ENCODE measurements around the gene PGBD5.

The PGBD5 gene

GRCh38 chr1:230371923-230372703 is 54.0 kb downstream of the PGBD5 start:
- DNase-seq, result no peak

DNA sequence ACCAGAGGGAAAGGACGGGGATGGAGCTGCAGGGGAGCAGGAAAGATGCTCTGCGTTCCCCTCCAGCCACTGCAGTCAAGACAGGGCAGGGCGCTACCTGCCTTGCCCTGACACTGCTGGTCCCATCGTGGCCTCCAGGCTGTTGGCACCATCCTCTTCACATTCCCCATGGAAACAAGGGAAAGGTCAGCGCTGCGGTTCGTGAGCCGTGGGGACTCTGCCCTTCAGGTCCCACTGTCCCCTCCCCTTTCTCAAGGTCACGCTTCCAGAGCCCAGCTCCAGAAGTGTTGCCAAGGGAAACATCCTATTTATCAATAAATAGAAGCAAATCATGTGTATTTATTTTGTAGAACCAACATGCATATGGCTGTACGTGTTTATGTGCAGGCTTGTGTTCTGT is 56.0 kb downstream of the PGBD5 start:
- no peak for DNase-seq

DNA sequence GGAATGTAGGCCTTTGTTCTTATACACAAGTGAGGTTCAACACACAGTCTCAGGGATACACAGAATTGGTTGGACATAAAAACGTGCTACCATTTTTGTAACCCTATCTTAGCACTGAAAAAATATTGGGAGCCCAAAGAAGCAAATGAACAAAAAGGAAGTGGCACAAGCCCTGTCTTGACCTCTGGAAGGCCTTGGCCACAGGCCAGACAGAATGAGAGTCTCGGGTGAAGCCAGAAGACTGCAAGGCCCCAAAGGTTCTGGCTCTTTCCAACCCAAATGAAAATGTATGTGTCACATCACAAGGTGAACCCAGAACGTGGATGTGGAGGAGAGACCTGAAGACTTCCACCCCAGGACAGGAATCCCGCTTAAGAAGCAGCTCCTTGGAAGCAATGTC is 57.3 kb downstream of the PGBD5 start:
- DNase-seq, result no peak

GRCh38 chr1:230368363-230368762 is 57.8 kb downstream of the PGBD5 start:
- no peak for DNase-seq

DNA sequence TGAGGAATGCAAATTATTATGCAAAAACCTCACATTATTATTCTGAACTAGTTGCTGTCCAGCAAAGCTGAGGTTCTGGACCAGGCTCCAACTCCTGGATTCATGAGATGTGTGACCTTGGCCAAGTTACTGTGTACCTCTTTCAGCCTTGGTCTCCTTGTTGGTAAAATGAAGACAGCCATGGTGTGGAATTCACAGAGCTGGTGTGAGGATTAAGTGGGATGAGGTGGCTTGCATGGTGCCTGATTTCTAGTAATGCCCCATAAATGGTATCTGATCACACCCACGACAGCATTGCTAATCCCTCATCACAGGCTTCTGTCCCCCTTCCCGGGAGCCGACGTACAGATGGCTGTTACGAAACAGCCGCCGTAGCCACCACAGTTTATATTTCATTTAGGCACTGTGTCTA is 59.6 kb downstream of the PGBD5 start:
- no peak for DNase-seq

DNA sequence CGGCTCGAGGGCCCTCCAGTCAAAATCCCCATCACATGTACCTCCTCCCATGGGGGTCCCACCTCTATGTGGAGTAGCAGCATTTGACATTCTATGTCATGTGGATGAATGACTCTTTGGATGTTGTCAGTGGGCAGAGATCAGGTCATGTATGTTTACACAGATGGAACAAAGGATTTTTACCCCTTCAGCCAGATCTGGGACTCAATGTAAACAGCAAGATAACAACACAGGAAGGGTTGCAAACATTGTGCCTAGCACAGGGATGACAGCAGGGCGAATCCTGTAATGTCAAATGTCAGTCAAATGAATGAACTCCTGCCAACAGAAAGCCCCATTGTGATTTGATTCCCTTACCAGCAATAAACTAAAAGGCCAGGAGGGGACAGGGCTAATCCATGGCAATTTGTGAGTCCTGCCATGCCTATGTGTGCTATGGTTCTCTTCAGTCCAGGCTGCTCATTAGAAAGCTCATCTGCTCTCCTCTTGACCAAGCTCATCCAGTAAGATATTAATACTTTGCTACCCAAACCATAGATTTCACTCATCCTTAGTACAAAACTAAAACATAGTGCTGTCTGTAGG is 60.3 kb downstream of the PGBD5 start:
- DNase-seq, result no peak

- no peak for DNase-seq
These were observed 63.2 kb downstream of the PGBD5 start for GRCh38 chr1:230362949-230363348.

- DNase-seq, result no peak
These were observed 64.2 kb downstream of the PGBD5 start for GRCh38 chr1:230361941-230362340.

GRCh38 chr1:230359992-230360668 is 66.0 kb downstream of the PGBD5 start:
- DNase-seq, result no peak

GRCh38 chr1:230356869-230357794 is 69.0 kb downstream of the PGBD5 start:
- DNase-seq, result no peak

- DNase-seq, result no peak
These were observed 69.9 kb downstream of the PGBD5 start for GRCh38 chr1:230356190-230356589.

GRCh38 chr1:230355594-230355993 is 70.5 kb downstream of the PGBD5 start:
- DNase-seq, result no peak

DNA sequence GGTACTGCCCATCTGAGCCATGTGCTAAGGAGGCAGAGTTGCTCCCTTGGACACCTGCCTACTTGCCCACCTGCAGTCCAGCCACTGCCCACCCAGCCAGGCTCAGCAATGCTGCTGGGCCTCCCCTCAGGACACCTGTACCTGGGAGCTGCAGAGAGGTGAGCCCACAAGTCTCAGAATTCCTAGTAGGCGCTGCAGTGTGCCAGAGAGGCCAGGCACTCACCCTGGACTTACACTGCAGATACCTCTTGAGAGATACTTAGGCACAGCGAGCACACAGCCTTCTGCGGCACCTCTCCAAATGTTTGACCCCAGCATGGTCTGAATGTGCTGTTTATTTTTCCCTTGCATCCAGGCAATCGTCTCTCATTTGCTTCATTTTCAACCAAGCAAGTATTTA is 71.0 kb downstream of the PGBD5 start:
- no peak for DNase-seq

GRCh38 chr1:230354005-230354404 is 72.1 kb downstream of the PGBD5 start:
- DNase-seq, result no peak

- DNase-seq, result no peak
These were observed 73.6 kb downstream of the PGBD5 start for GRCh38 chr1:230352537-230352936.

- DNase-seq, result no peak
These were observed 74.1 kb downstream of the PGBD5 start for GRCh38 chr1:230351983-230352382.

DNA sequence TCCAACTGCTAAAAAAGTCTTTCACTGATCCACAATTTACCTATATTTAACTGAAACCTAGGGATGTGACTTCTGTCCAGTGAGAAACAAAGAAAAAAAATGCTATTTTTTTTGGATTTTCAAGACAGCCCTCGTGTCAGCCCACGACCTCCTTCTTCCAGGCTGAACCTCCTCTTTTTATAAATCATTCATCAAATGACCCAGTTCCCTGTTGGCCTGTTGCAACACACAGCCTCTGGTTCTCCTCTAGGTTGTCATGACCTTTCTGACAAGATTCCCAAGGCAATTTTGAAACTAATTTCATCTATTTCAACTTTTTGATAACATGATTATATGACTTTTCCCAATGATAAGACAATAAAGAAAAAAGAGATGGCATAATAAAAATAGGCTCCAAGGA is 74.6 kb downstream of the PGBD5 start:
- DNase-seq, result no peak

DNA sequence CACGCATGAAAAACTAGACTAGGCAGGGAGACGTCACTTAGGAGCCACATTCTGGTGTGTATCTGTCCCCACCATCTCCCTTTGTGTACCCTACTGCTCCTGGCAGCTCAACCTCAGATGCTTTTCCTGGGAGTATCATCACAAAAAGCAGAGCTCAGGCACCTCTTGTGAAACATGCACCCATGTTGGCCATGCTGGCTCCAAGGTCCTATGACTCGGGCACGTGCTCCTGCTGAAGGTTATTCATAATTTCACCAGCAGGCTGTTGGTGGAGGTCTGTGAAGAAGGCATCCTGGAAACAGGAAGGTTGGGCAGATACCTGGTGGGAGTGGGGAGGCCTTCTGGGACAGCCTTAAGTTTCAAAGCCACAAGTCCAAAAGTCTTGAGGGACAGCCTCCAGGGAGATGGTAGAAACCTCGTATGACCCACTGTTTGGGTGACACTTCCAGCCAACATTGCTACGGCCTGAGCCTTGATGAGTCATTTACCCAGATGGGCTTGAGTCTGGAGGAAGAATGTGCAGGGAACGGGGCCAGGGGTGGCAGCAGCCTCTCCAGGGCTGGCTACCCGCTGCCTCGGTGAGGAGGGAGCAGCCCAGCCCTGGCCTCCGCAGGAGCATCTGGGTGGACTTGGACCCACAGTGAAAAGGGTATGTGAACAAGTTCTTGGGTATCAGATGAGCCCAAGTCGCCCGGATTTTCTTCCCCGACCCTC is 75.8 kb downstream of the PGBD5 start:
- no peak for DNase-seq

GRCh38 chr1:230349020-230349393 is 77.1 kb downstream of the PGBD5 start:
- DNase-seq, result no peak

- DNase-seq, result no peak
These were observed 77.6 kb downstream of the PGBD5 start for GRCh38 chr1:230348386-230349019.

- DNase-seq, result no peak
These were observed 78.2 kb downstream of the PGBD5 start for GRCh38 chr1:230347896-230348295.

All from GF-D8 (cell line).